Fibroblast of upper back skin (primary cell): ENCODE data around the gene SWSAP1.
A peak's percentile ranks its signal among the peaks of the same experiment; 100 is the strongest.
"Not testable (repeated sequence)": the region's sequence is repeated elsewhere in the genome, so short reads cannot be mapped to it uniquely, and the experiment has no call there.

Source experiments
- DNase-seq: peaks from one replicate; pipeline ENCODE4 v3.0.0-alpha.2; 2013

SWSAP1 gene, protein sequence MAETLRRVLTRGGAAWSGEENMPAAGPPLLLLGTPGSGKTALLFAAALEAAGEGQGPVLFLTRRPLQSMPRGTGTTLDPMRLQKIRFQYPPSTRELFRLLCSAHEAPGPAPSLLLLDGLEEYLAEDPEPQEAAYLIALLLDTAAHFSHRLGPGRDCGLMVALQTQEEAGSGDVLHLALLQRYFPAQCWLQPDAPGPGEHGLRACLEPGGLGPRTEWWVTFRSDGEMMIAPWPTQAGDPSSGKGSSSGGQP

DNA sequence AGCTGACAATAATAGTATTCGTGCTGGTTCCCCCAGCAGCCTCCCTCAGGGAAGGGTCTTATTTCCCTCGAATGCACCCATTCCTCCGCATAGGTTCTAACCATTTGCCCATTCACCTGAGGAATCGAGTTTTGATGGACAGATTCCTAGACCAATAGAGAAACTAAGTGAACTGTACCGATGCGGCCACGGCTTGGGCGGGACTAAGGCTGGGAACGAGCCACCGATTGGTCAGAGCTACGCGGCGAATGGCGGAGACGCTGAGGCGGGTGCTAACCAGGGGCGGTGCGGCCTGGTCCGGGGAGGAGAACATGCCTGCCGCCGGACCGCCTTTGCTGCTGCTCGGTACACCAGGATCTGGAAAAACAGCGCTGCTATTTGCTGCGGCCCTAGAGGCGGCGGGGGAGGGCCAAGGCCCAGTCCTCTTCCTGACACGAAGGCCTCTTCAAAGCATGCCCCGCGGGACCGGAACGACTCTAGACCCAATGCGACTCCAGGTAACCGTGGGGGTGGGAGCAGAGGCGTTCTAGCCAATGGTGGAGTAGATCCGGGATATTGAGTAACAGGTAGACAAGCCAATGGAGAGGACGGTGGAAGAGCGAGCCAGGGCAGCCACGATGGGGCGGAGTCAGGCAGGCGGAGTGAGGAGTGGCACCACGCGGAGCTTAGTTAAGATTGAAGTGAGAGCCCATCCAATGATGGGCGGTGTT lies at the start of gene SWSAP1:
Gene SWSAP1, plus strand, starts transcription at position 234 of the 710 bp plus-strand sequence. Its CDS starts 15 bp downstream, at position 249.
- peak; percentile 99 for DNase-seq

DNA sequence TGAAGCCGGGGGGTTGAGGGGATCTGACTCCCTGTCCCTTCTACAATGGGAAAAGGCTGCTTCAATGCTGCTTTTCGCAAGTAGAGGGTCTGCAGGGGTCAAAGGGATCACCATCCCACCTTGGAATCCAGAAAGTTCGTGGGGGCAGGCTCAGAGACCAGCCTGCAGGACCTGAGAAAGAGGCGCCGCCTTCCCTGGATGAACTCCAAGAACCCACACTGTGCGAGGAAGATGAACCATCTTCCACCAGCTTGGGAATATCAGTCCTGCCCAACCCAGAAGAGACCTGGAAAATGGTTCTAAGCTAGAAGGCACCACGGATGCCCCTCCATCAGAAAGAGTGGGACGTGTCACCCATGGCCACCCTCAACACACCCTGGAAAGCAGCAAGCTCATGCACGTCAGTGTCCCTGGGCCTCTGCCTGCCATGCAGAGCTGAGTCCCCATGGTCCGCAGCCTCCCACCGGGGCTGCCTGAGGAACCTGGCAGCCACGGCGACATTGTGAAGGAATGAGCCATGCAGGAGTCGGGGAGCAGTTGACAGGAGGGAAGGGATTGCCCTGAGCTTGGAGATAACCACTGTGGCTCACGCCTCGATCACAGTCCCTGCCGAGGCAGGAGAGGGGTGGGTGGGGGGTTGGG lies 49.6 kb upstream of the SWSAP1 start:
- no peak for DNase-seq

DNA sequence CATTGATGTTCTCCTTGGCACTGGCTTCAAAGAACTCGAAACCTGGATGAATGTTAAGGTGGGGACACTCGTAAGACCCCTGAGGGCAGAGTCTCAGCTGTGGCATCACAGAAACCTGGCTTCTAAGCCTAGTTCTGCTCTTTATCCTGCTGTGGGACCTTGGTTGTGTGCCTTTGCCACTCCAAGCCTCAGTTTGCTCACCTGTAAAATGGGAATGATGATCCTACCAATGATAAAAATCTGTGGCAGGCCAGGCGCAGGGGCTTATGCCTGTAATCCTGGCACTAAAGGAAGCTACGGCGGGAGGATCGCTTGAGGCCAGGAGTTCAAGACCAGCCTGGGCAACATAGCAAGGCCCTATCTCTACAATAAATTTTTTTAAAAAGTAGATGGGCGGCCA lies 48.9 kb upstream of the SWSAP1 start:
- DNase-seq: no peak

DNA sequence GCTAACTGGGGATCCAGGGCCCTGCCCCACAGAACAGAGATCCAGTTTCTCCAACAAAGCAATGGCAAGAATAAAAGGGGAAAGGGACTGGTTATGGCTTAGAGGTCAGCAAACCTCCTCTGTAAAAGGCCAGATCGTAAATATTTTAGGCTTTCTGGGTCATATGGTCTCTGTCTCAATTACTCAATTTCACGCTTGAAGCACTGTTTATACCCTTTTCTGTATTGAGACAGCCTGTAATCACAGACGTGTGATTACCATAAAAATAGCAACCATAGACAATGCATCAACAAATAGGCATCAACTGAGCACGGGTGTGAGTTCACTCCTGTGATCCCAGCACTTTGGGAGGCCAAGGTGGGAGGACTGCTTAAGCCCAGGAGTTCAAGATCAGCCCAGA lies 44.3 kb upstream of the SWSAP1 start:
- DNase-seq: no peak

DNA sequence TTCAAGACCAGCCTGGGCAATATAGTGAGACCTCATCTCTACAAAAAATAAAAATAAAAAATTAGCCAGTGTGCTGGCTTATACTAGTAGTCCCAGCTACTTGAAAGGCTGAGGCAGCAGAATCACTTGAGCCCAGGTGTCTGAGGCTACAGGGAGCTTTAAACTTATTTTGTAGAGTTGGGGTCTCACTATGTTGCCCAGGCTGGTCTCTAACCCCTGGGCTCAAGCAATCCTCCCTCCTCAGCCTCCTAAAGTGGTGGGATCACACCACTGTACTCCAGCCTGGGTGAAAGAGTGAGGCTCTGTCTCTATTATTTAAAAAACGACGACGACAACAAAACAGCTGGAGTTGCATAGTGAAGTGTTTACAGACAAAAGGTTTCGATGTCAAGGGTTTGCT lies 43.0 kb upstream of the SWSAP1 start:
- DNase-seq: no peak

DNA sequence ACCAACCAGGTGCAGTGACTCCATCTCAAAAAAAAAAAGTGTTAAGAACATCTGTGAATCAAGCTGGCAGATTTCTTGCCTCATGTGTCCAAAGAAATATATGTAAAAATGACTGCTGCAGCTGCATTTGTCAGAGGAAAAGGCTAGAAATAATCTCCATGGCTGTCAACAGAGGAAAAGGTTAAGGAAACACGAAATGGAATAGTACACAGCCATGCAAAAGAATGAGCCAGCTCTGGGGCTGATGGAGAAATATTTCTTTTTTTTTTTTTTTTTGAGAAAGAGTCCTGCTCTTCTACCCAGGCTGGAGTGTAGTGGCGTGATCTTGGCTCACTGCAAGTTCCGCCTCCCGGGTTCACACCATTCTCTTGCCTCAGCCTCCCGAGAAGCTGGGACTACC lies 41.6 kb upstream of the SWSAP1 start:
- DNase-seq: no peak

DNA sequence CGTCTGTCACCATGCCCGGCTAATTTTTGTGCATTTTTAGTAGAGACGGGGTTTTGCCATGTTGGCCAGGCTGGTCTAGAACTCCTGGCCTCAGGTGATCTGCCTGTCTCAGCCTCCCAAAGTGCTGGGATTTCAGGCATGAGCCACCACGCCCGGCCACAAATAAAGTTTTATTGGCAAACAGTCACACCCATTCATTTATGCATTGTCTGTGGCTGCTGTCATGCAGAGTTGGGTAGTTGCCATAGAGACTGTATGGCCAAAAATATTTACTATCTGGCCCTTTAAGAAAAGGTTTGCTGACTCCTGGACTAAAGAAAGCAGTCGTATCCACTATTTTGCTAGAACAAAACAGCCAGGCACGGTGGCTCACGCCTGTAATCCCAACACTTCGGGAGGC lies 40.6 kb upstream of the SWSAP1 start:
- DNase-seq: not testable (repeated sequence)

DNA sequence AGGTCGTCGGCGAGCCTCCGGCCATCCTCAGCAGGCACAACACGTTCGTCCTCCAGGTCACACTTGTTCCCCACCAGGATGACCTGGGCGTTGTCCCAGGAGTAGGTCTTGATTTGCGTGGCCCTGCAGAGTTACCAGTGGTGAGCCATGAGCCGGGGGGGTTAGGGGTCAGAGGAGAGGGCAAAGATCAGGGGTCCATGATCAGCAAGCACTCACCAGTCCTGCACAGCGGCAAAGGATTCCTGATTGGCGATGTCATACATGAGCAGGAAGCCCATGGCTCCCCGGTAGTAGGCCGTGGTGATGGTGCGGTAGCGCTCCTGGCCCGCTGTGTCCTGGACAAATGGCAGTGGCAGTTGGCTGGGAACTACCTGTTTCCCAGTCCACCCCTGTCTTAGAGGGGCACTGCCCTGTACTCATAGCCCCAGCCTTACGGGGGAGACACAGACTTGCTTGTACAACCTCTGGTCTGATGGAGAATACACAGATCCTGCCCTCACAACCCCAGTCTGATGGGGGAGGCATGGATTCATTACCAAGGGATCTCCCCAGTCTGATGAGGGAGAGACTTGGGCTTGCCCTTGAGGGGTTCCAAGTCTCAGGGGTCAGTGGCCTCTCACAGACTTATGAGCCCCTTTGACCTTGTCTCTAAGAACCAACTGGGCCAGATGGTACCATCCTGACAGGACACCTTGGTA lies 38.9 kb upstream of the SWSAP1 start:
- no peak for DNase-seq

DNA sequence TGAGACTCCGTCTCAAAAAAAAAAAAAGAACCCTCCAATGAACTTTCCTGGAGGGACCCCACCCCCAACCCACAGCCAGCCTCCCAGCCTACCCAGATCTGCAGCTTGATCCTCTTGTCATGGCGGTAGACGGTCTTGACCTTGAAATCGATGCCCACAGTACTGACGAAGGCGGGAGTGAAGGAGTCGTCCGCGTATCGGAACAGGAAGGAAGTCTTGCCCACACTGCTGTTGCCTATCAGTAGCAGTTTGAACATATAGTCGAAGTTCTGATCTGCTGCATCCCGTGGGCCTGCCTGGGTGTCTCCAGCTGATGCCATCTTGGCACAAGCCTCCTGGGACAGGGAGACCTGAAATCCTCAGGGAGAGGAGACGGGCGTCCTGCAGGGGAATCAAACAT lies 37.4 kb upstream of the SWSAP1 start:
- no peak for DNase-seq

DNA sequence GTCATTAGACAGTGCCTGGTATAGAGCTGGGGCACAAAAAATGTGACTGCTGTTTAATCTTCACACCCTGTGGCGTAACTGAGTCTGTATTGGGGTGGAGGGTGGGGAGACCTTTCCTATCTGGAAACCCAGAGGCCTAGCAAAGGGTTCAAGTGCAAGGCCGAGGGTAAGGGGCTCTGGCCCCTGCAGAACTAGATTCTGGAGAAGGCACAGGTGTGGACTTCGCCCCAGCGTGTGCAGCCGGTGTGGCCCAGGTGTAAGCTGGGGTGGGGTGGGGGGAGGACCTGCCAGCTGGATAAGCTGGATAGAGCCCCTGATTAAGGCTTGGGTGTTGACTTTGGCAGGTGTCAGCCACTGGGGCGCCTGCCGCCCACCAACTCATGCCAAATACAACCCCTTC lies 36.3 kb upstream of the SWSAP1 start:
- no peak for DNase-seq

DNA sequence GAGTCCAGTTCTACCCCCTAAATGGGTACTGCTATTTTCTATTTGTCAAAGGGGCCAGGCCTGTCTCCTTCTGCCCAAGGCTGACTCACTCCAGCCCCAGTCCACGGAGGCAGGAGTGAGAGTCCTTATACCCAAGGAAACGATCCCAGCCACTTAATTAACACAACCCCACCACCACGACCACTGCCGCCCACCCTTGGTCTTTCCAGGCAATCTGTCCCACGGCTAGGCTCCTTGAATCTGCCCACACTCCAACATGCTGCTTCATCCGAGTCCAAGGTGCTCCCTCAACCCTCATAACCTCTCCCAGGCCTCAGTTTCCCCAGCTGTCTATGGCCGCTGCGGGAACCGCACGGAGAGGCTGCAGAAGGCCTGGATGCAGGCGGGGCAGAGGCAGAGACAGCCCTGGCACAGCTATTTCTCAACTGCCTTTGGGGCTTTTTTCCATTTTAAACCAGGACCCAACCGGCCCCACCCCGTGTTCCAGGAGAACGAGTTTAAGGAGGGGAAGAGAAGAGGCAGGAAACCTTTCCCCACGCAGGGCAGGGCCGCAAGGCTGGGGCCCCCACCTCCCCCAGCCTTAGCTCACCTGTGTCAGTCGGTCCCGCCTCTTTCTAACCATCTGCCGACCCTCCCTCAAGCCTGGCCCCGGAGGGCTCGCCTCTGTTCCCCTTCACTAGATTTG lies 35.8 kb upstream of the SWSAP1 start:
- no peak for DNase-seq

DNA sequence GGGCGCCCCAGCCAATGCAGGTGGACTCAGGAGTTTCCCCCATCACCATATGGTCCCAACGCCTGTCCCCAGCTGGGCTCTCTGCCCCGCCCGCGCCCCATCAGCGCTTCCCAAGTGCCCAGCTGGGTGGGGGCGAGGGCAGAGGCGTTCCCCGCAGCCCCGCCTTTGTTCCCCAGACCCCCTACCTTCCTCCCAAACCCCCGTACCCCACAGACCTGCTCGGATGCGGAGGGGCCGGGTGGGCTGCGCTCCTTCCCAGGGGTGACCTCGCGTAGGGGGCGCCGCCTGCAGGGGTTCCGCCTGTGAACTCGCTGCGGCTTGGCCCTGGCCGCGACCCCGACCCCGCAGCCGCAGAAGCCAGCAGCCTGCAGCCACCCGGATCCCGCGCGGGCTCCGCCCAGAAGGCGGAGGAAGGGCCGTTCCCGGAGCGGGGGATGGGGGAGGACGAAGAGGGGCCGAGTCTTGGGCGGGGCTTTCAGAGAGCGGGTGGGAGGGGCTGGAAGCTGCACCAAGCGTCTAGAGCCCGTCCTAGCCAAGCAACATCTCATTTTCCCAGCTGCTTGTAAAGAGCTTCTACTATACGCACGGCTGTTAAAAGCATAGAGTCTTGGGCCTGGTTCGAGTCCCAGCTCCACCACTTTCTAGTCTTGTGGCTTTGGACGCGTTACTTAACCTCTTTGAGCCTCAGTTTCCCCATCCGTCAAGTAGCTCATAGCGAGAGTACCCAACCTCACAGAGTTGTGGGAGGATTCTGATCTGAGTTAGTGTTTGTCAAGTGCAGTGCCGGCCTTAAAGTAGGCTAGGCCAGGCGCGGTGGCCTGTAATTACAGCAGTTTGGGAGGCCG lies 35.0 kb upstream of the SWSAP1 start, which contains the start of gene RAB3D:
Gene RAB3D, minus strand, starts transcription at position 404 of the 845 bp plus-strand sequence. CDS start 2,258 bp downstream, outside the sequence.
- peak; percentile 82 for DNase-seq

DNA sequence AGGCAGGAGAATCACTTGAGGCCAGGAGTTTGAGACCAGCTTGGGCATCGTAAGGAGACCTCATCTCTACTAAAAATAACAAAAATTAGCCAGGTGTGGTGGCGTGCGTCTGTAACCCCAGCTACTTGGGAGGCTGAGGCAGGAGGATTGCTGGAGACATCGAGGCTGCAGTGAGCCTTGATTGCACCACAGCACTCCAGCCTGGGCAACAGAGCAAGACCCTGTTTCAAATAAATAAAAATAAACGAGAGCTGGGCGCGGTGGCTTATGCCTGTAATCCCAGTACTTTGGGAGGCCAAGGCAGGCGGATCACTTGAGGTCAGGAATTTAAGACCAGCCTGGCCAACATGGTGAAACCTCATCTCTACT lies 34.4 kb upstream of the SWSAP1 start:
- not testable (repeated sequence) for DNase-seq

DNA sequence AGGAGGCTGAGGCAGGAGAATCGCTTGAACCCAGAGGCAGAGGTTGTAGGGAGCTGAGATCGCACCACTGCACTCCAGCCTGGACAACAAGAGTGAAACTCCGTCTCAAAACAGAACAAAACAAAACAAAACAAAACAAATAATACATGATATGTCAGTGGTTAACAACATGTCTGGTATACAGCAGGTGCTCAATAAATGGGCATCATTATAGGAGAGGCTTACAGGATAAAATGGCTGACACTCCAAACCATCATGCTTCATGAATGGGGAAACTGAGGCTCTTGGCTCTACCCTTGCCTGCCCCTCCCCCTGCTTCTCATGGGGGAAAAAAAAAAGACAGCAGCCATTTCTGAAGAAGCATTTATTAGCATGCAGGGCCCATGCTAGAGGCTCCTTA lies 32.0 kb upstream of the SWSAP1 start:
- no peak for DNase-seq

DNA sequence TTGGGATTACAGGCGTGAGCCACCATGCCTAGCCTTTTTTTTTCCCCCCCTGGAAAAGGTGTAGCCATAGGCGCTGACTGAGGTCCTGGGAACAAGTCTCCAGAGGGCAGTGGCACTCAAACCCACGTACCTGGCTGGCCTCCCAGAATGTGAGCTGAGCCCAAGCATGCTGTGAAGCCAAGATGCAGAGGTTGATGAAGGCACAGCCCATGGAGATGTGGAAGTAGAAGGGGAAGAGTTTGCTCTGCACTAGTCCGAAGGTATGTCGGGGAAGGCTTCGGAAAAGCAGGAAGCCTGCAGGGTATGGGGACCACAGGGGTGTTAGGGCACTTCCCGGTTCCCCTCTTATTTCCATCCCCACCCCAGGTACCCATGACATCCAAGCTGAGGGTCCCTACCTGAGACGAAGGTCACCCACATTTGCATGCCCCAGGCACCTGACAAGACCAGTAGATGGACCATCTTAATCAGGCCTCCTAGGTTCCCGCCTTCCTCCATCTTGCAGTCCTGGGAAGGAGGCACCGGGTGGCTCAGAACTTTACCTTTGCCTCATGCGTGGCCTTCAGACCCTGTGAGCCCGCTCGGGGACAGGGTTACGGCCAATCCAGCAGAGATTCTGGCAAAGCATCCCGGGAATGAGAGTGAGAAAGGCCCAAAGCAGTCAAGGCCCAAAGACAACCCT lies 29.2 kb upstream of the SWSAP1 start:
- no peak for DNase-seq

DNA sequence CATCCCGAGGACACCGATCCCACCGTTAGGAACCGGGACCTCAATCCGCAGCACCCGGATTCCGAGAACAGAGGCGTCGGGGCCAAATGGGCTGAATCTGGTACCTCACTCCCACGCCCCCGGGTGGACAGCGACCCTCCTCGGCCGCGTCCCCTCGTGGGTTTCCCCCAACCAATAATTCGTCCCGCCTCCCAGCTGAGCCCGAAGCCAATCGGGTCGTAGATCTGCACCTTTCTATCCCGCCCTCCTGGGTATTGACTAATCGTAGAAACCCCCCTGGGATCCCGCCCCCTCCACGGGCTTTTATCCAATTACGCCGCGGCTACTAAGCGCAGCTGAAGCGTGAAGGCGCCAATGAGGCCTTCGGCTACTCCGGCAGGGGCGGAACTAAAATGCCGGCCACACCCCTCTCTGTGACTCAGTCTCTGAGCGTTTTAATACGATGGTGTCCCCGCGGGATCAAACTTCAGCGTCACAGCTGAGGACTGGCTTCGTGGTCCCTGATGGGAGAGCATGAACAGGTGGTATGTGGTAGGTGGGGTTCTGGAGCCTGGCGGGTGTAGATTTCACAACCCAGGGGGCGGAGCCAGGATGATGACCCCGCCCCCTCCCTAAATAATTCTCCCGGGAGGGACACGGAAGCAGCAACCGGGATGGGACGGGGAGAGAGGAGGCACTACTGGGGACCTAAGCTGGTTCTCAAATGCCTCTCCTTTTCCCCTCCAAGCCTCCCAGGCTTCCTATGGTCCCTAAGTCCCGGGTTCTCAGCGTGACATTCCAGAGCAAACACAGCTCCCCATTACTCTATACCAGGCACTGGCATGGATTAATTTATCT lies 28.1 kb upstream of the SWSAP1 start, which contains the start of the genes CCDC159 and TMEM205:
Gene CCDC159, plus strand, starts transcription at position 416 of the 837 bp plus-strand sequence. Its CDS starts 88 bp downstream, at position 504.
Gene TMEM205, minus strand, starts transcription at position 165 of the 837 bp plus-strand sequence. CDS start 649 bp downstream, outside the sequence.
- DNase-seq: peak; percentile 99

DNA sequence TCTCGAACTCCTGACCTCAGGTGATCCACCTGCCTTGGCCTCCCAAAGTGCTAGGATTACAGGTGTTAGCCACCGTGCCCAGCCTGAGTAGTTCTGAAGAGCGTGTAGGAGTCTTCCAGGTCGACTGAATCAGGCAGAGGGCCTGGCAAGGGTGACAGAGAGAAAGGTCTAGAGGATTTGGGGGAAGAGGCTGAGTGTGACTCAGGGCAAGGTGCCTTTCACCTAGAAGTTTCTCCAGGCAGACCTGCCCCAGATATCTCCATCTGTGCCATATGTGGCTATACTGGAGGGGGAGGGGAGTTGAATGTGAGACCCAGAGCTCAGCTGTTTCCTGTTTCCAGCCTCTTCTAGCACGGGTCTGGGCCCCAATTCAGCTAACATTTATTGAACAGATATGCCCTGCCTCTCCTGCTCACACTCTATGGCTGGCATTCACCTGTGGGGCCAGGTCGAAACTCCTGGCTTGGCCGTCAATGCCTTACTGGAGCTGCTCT lies 26.9 kb upstream of the SWSAP1 start:
- DNase-seq: no peak

DNA sequence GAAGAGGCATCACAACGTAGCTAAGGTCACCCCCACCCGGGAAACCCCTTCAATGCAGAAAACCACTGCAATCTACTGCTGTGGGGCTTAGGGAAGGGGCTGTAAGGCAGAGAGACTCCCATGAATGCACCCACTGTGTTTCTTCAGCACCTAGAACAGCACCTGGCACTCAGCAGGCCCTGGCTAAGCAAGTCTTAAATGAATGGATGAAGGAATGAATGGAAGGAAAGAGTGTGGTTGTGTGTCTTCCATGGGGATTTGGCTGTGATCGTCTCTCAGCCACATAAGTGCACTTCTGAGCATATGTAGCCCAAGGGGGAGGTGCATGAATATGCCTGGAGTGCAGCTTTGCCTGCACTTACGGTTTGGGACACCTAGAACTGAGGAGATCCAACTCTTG lies 25.3 kb upstream of the SWSAP1 start:
- DNase-seq: no peak

DNA sequence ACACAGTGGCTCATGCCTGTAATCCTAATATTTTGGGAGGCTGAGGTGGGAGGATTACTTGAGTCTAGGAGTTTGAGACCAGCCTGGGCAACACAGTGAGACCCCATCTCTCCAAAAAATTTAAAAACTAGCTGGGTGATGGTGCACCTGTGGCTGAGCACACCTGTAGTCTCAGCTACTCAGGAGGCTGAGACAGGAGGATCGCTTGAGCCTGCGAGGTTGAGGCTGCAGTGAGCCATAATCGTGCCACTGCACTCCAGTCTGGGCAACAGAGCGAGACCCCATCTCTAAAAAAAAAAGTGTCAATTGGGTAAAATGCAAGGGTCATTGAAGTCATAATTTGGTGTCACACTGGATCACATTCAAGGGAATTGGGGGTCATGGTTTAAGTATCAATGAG lies 20.4 kb upstream of the SWSAP1 start:
- not testable (repeated sequence) for DNase-seq
